ENCODE data around the gene TRA2A.
A peak's percentile ranks its signal among the peaks of the same experiment; 100 is the strongest.

DNA sequence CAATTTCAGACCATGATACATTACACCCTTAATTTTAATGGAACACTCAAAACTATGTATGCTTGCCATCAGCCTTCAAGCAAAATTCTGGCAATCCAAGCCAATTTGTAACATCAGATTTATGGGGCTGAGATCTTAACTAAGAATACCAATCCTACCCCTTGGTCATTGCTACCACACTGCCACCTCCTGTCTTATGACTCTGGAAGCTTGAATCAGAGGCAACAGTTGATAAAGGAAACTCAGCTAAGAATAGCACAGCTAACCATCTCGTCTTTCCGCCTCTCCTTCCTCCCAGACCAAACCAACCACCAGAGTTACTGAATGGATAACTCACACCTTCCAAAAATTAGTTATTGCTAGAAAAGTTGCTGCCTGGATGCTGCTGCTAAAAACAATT is 68.9 kb downstream of the TRA2A start:
- TF ChIP-seq CTCF (IDR thresholded peaks at IDR 0.05) = peak in 1 of 4 experiments; percentile 34
- no peak for TF ChIP-seq POLR2AphosphoS5 (IDR thresholded peaks at IDR 0.05)

Measured in prostate gland (tissue), 2 donors.